Stimulated activated CD4-positive, alpha-beta T cell treated with anti-CD3 and anti-CD28 coated beads, Interleukin-1b, Interleukin-23, amount 100 ng/mL, for 4 hours (primary cell): ENCODE data around the gene ALDH16A1.
A peak's percentile ranks its signal among the peaks of the same experiment; 100 is the strongest.

Experiments
- DNase-seq, 2 donors: peaks; one replicate each; pipeline ENCODE4 v3.0.0-alpha.2; 2020; ENCODE audit warnings: low read depth in 2 of 2

Gene ALDH16A1

GRCh38 chr19:49453013-49453756 is at the start of gene ALDH16A1:
ALDH16A1 (plus strand) TSS chr19:49453225; CDS start chr19:49453332, 107 bp downstream.
- DNase-seq = peak; percentile 94 to 97

DNA sequence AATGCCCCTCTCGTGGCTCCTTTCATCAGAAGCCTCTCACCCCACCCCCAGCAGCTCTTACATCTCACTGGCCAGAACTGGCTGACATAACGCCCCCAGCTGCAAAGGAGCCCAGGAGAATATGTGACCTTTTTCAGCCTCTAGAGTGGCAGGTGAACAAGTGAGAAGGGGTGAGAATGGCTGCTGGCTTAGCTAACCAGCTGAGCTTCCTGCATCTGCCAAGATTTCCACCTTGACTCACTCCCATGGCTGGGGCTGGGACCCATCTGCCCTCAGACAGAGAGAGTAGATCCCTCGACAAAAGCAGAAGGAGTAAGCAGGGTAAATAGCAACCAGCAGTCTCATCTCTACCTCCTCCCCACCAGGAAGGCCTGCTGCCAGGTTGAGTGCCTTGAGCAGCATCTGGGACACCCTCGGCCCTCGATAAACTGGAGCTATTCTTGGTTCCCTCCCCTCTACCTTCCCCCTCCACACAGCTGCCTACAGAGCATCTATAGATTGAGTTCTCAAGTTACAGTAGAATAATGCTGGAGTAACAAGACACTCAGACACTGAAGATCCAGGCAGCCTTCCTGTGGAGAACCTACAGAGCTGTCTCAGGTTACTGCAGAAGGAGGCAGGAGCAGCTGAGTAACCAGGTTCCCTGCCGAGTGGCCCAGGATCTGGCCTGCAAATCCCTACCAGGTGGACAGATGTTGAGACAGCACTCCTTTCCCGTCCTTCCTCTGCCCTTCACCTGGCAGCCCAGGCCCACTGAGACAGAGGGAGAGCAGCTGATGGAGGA is 49.4 kb upstream of the ALDH16A1 start:
- no peak for DNase-seq

- DNase-seq = no peak
These were observed 45.9 kb upstream of the ALDH16A1 start for GRCh38 chr19:49407079-49407478.

GRCh38 chr19:49407482-49408015 is 45.5 kb upstream of the ALDH16A1 start:
- DNase-seq = no peak

DNA sequence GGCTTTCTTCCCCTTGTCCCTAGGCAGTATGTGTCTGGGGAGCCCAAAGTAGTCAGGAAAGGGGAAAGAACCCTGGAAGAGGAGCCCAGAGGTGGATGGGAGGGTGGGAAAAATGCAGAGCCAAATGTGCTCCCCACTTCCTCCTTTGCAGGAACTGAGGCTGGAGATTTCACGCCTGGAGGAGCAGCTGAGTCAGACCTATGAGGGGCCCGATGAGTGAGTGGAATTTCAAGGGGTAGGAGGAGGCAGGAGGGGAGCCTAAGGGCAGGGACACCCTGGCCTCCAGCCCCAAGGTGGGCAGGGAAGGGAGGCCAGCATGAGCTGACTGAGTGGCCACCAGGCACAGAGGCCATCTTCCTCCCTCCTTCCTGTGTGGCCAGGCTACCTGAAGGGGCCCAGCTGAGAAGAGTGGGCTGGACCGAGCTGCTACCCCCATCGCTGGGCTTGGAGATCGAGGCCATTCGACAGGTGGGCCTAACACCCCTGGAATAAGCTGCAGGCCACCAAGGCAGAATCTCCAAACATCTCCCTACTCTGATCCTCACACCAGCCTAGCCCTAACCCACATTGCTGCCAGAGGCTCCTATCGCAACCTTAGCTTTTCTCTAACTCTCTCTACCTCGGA is 44.1 kb upstream of the ALDH16A1 start:
- DNase-seq = no peak

- no peak for DNase-seq
These were observed 43.5 kb upstream of the ALDH16A1 start for GRCh38 chr19:49409441-49410029.

DNA sequence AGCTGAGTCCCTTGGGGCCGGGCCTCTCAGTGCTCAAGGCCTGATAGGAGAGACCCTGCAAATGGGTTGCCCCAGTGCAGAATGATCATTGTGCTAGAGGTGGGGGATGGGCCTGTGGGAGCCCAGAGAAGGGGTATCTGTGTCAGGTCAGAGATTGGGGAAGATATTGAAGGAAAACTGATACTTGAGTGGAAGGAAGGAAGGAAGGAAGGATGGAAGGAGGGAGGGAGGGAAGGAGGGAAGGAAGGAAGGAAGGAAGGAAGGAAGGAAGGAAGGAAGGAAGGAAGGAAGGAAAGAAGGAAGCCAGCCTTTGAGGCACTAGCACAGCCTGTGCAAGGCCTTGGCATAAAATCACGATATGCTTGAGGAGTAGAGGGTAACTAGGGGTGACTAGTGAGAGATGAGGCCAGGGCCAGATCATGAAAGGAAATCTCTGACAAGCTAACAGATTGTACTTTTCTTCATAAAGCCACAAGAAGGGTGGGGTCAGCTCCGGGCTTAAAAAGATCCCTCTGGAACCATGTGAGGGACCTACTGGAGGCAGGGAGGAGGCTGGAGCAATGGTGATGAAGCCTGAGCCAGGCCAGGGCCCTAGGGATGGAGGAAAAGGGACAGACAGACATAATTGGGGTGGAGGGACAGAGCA is 41.2 kb upstream of the ALDH16A1 start:
- no peak for DNase-seq

GRCh38 chr19:49413348-49413747 is 39.7 kb upstream of the ALDH16A1 start:
- DNase-seq = no peak

GRCh38 chr19:49414256-49414655 is 38.8 kb upstream of the ALDH16A1 start:
- no peak for DNase-seq

- no peak for DNase-seq
These were observed 37.8 kb upstream of the ALDH16A1 start for GRCh38 chr19:49415102-49415809.

- no peak for DNase-seq
These were observed 37.2 kb upstream of the ALDH16A1 start for GRCh38 chr19:49415810-49416200.

- no peak for DNase-seq
These were observed 35.9 kb upstream of the ALDH16A1 start for GRCh38 chr19:49417088-49417487.

DNA sequence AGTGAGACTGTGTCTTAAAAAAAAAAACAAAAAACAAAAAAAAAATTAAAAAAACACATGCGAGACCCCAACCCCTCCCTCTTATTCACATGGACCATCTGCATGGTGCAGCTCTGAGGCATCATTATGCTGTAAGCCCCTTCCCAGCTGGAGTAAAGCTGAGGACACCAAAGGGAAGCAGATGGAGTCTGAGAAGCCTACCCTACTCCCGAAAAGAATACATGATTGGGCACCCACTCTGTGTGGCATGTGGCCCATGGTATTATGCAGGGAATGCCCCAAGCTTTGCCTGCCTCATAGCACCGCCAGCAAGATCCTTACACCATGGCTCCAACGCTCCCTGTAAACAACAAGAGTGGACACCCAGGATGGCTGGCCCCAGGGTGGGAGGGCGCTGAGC is 34.5 kb upstream of the ALDH16A1 start:
- DNase-seq = no peak

DNA sequence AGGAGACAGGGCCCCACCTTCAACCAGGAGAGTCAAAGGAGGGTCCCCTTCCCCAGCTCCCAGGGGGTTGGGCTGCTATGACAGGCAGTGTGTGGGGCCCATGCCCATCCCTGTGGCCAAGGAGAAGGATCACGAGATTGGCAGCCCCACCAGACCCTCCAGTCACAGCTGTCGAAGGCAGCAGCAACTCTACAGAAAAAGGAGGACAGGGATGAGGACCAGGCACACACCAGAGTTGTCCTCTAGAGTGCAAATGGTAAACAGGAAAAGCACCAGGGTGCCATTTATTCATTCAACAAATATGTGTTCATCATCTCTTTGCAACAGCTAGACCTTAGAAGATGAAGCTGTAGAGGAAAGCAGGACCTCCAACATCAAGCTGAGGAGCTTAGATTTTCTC is 33.9 kb upstream of the ALDH16A1 start:
- DNase-seq = no peak

DNA sequence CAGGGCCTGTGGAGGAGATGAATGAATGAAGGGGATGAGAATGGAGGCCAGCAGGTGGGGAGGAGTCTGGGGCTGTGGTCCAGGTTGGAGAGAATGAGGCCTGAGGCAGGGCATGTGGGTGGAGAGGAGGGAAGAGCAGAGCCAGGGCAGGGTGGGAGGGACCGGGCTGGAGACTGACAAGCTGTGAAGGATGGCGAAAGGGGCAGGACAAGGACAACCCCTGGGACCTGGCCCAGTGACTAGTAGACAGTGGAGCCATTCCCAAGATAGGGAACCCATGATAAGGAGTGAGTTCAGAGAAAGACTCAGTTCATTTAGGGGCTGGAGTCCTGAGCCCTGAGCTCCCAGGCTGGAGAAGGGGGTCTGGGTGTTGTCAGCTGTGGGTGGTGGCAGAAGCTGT is 32.8 kb upstream of the ALDH16A1 start:
- DNase-seq = no peak

- DNase-seq = peak in 1 of 2 donors; percentile 23
These were observed 31.8 kb upstream of the ALDH16A1 start for GRCh38 chr19:49421039-49421877.

DNA sequence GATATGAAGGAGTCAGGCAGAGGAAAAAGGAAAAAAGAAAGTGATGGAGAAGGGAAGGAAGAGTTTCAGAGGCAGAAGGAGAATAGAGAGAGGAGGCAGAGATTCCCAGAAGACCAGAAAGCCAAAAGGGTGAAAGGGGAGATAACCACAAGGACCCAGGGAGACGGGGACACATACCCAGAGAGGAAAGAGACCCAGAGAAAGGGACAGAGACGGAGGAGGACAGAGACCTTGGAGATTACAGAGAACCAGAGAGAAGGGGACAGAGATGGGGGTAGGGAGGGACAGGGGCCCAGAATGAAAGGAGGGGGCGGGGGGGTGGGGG is 31.2 kb upstream of the ALDH16A1 start:
- DNase-seq = no peak

DNA sequence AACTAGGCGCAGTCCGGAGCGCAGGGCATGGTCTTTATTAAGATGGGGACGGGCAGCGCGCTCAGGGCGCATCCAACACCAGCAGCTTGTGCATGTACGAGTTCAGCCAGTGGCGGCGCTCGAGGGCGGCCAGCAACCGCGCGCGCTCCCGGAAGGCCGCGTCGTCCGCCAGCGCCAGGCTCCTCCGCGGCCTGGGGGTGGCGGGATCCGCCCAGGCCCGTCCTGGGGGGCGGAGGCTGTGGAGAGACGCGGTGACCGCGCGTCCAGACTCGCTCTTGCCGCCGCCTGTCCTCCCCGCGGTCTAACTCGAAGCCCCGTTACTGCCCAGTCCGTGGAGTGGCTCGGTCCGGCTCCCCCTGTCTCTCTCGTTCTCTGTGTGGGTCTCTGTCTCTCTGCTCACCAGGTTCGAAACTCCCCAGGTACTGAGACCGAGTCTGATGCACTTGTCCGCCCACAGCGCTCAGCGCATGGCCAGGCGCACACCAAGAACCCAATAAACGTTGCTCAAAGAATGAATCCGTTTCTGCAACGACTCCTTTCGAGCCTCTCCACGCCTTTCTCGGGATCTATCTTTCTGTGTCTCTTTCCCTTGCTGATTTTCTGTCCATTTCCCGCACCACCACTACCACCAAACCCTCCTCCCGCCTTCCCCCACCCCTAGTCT is 30.5 kb upstream of the ALDH16A1 start:
- DNase-seq = no peak
